Esophagus squamous epithelium (tissue), 4 donors: ENCODE measurements around the gene COASY.

Experiments
- POLR2A ChIP-seq, 4 donors: fragments of 450-650 bp; IDR thresholded peaks; one replicate each; pipeline ENCODE4 v1.6.1; 2017; ENCODE audit warnings: antibody characterized with exemption in 4 of 4, mild to moderate bottlenecking in 4 of 4, moderate library complexity in 3 of 4
- TF ChIP-seq, protein P1 (sequence below), 6 experiments: fragments of 450-650 bp in 4 of 6; fragments of 200-600 bp in 2 of 6; sonication (generic) in 2 of 6; IDR thresholded peaks; one replicate each; pipeline ENCODE4 v1.5.1; 2016 to 2019; ENCODE audit warnings: antibody characterized with exemption in 6 of 6, mild to moderate bottlenecking in 4 of 6, moderate library complexity in 4 of 6

GRCh38 chr17:42598905-42599304, 37.0 kb downstream of the COASY start:
- TF ChIP-seq, protein P1, sequence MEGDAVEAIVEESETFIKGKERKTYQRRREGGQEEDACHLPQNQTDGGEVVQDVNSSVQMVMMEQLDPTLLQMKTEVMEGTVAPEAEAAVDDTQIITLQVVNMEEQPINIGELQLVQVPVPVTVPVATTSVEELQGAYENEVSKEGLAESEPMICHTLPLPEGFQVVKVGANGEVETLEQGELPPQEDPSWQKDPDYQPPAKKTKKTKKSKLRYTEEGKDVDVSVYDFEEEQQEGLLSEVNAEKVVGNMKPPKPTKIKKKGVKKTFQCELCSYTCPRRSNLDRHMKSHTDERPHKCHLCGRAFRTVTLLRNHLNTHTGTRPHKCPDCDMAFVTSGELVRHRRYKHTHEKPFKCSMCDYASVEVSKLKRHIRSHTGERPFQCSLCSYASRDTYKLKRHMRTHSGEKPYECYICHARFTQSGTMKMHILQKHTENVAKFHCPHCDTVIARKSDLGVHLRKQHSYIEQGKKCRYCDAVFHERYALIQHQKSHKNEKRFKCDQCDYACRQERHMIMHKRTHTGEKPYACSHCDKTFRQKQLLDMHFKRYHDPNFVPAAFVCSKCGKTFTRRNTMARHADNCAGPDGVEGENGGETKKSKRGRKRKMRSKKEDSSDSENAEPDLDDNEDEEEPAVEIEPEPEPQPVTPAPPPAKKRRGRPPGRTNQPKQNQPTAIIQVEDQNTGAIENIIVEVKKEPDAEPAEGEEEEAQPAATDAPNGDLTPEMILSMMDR (IDR thresholded peaks at IDR 0.05) = no peak
- TF ChIP-seq POLR2A (IDR thresholded peaks at IDR 0.05) = no peak
